Pancreas (tissue), 10 donors: ENCODE results near the gene NRXN2. TPM values are rescaled to one million over a fixed set of nuclear protein-coding genes. Genes with fewer than 3 reads are reported as not detected.

Source experiments
- ATAC-seq, 4 donors: fragments of 200-7000 bp; cut with Tn5 transposase; one replicate each; pipeline versions ENCODE4 v1.8.0 to v1.9.1; 2020; ENCODE audit warnings: mild to moderate bottlenecking in 4 of 4, moderate library complexity in 4 of 4
- DNase-seq, 6 donors: peaks; one replicate each; pipeline ENCODE4 v3.0.0-alpha.2; 2020
- FAIRE-seq: peaks from 2 replicates; lab custom pipeline; 2012; peaks lifted over from hg19 to GRCh38; lab: Jason Lieb, UNC
- H3K27ac ChIP-seq, 4 donors: fragments of 200-600 bp; sonication (generic); 1 replicate in 3 of 4; 2 replicates in 1 of 4; pipeline versions ENCODE4 v1.5.0 to v1.8.0; 2020
- H3K27me3 ChIP-seq, 4 donors: fragments of 200-600 bp; one replicate each; pipeline ENCODE4 v1.8.0; 2021
- H3K36me3 ChIP-seq, 3 donors: fragments of 200-600 bp; sonication (generic) in 1 of 3; one replicate each; pipeline versions ENCODE4 v1.5.0 to v1.8.0; 2020 to 2021
- H3K4me1 ChIP-seq, 3 donors: fragments of 200-600 bp; one replicate each; pipeline ENCODE4 v1.8.0; 2021
- H3K4me3 ChIP-seq, 4 donors: fragments of 200-600 bp; sonication (generic) in 2 of 4; one replicate each; pipeline versions ENCODE4 v1.5.0 to v1.8.0; 2020 to 2021
- H3K9me3 ChIP-seq, 4 donors: fragments of 200-600 bp; one replicate each; pipeline ENCODE4 v1.8.0; 2021
- WGBS, 2 donors: extraction: QIAGEN DNeasy Blood & Tissue Kit; methylation state at CpG; one replicate each; pipeline ENCODE4 v1.1.7; 2013; 5-methylcytosine and 5-hydroxymethylcytosine counted together
- intact Hi-C, 3 donors: fragments of 100-400 bp; cut with DNase I; formaldehyde crosslinking; loops; one replicate each; pipeline versions ENCODE4 v1.11.1 to v1.14.2; 2022
- polyA plus RNA-seq, 2 donors: library from polyadenylated mRNA; stranded (reverse); fragments of 200-250 nt; gene quantifications; one replicate each; pipeline ENCODE4 v1.2.3, GENCODE V29; 2013
- total RNA-seq, 6 donors: library from RNA; stranded (reverse); fragmentation: NEBNext Ultra II Directional in 4 of 6; extraction: Animal tissue kit (Norgen Biotek cat#: 25700) in 4 of 6; gene quantifications; one replicate each; pipeline versions ENCODE4 v1.2.1 to v1.2.4, GENCODE V29; 2021 to 2023
- TF ChIP-seq, protein P1 (sequence below), 4 donors: fragments of 200-600 bp; sonication (generic) in 3 of 4; IDR thresholded peaks; one replicate each; pipeline versions ENCODE4 v1.5.0 to v1.8.0; 2021; ENCODE audit warnings: antibody characterized with exemption in 4 of 4
- donor health status: healthy with polysubstance abuse.
- donor health status: DM: no; HTN: no; CAD: no; lungs with moderate emphysema.
- donor health status: DM: no; HTN: no; CAD: no.
- donor health status: control.
- donor health status: control.
- donor health status: Bipolar disorder and iron deficiency.
- donor health status: DM: yes; HTN: yes; CAD: no.
- donor health status: DM: no; HTN: no; CAD: no.
- donor health status: DM: no; HTN: no; CAD: no.
- donor health status: DM: yes; HTN: yes; CAD: no.

Gene NRXN2
- total and polyA plus RNA-seq, 8 donors, result 0.69 to 10.8 (median 2.1) TPM

DNA sequence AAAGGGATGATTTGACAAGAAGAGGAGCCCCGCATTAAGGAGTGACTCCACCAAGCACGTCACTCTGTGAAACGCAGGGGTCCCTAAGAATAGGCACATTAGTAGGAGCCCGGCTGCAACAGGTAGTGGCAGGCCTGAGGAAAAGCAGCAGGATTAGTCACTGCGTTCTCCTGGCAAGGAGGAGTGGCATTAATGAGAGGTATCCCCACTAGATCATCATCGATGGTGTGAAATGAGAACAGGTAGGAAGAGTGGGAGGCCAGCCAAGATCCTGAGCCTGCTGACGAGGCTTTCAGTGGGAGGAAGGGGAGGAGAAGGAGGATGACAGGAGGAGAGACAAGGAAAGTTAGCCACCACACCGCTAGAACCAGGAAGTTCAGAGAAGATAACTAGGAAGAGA, 38.6 kb downstream of the NRXN2 start:
- DNase-seq, result no peak
- Histone ChIP-seq H3K9me3 (no peaks in the 10 kb centered on the region), H3K4me3 (no peak overlapping the region), H3K36me3 (no peaks in the 10 kb centered on the region), H3K27me3 (no peaks in the 10 kb centered on the region), H3K4me1 (peaks cover 0 to 18% (median 10%) of the 10 kb centered on the region in 3 donors), H3K27ac (no peak overlapping the region)
- no peak for FAIRE-seq
- intact Hi-C loops, result no loop called here
- TF ChIP-seq, protein P1, sequence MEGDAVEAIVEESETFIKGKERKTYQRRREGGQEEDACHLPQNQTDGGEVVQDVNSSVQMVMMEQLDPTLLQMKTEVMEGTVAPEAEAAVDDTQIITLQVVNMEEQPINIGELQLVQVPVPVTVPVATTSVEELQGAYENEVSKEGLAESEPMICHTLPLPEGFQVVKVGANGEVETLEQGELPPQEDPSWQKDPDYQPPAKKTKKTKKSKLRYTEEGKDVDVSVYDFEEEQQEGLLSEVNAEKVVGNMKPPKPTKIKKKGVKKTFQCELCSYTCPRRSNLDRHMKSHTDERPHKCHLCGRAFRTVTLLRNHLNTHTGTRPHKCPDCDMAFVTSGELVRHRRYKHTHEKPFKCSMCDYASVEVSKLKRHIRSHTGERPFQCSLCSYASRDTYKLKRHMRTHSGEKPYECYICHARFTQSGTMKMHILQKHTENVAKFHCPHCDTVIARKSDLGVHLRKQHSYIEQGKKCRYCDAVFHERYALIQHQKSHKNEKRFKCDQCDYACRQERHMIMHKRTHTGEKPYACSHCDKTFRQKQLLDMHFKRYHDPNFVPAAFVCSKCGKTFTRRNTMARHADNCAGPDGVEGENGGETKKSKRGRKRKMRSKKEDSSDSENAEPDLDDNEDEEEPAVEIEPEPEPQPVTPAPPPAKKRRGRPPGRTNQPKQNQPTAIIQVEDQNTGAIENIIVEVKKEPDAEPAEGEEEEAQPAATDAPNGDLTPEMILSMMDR (IDR thresholded peaks at IDR 0.05), result no peak
- 71 to 77% methylated on average over 8 of the region's 8 CpGs for WGBS, 2 donors
- ATAC-seq, result no peak

DNA sequence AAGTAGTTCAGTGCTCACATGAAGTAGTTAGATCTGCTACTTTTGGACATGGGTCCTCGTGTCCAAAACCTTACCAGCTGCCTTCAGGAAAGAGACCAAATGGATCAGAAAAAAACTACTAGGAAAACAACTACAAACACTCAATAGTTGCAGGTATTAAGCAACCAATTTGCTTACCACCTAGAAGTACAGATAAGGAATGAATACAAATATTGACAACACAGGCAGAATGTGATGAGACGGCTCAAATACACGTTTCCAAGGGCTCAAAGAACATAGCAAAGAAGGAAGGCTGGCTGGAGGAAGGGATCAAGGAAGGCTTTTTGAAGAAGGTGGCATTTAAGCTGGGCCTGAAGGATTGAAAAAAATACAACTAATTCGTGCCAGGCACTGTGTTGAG, 41.8 kb downstream of the NRXN2 start:
- no peak for DNase-seq
- WGBS, 2 donors, result 24 to 31% methylated on average over 4 of the region's 4 CpGs
- ATAC-seq, result peak in 1 of 4 donors; percentile 67
- Histone ChIP-seq H3K4me3 (no peak overlapping the region), H3K9me3 (no peaks in the 10 kb centered on the region), H3K4me1 (no peaks in the 10 kb centered on the region), H3K36me3 (no peaks in the 10 kb centered on the region), H3K27me3 (no peaks in the 10 kb centered on the region), H3K27ac (no peak overlapping the region)
- FAIRE-seq, result no peak
- TF ChIP-seq, protein P1 (IDR thresholded peaks at IDR 0.05), result no peak
- intact Hi-C loops, result no loop called here

DNA sequence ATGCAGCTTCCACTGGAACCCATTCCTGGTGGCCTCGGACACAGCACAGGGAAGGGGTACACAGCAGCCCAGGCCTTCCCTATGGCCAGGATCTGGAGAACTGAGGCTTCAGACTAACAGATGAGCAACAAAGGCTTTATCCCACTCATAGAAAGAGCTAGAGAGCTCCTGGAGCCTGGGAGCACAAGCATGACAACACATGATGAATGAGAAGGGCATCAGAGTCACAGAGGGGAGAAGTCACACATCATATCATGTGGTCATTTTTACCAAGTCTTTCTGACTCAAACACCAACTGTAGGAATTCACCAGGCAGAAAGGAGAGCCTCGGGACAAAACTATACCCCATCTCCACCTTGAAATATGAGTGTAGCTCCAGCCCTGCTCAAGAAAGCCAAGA, 43.2 kb downstream of the NRXN2 start:
- H3K4me3 ChIP-seq, result no peak overlapping the region
- H3K36me3 ChIP-seq, result no peaks in the 10 kb centered on the region
- ATAC-seq (no peak), FAIRE-seq (no peak), DNase-seq (no peak)
- no peaks in the 10 kb centered on the region for H3K27me3 ChIP-seq
- no peaks in the 10 kb centered on the region for H3K9me3 ChIP-seq
- intact Hi-C loops, result no loop called here
- no peak overlapping the region for H3K27ac ChIP-seq
- H3K4me1 ChIP-seq, result no peaks in the 10 kb centered on the region
- TF ChIP-seq, protein P1 (IDR thresholded peaks at IDR 0.05), result no peak
- 31 to 41% methylated on average over 2 of the region's 2 CpGs for WGBS, 2 donors

DNA sequence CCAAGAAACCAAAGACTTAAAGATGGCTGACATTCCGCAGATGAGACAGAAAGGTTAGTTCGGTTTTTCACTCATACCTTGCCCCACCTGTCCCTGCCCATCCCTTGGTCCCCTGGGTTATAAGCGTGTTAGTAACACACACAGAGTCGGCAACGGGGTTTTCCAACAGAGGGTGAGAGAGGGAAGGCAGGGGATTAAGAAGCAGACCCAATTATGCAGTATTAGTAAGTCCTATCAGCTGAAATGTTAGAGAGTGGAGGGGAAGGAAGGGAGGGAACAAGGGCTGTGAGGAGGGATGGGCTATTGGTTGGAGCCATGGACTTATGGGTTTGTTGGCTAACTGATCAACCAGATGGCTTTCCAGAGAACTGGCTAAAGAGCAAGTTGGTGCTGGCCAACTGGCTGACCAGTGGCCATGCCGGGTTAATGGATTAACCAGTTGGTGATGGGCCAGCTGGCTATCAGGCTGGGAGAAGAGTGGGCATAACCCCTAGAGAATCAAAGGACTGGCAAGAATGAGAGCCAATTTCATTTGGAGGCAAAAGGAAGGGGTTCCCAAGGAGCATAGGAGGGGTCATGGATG, 45.5 kb downstream of the NRXN2 start:
- WGBS, 2 donors, result 59 to 84% methylated on average over 6 of the region's 6 CpGs
- Histone ChIP-seq H3K27me3 (no peaks in the 10 kb centered on the region), H3K9me3 (no peaks in the 10 kb centered on the region), H3K27ac (no peak overlapping the region), H3K4me1 (no peaks in the 10 kb centered on the region), H3K4me3 (no peak overlapping the region), H3K36me3 (no peaks in the 10 kb centered on the region)
- TF ChIP-seq, protein P1 (IDR thresholded peaks at IDR 0.05), result no peak
- ATAC-seq, result no peak
- intact Hi-C loops, result no loop called here
- no peak for DNase-seq
- FAIRE-seq, result no peak

DNA sequence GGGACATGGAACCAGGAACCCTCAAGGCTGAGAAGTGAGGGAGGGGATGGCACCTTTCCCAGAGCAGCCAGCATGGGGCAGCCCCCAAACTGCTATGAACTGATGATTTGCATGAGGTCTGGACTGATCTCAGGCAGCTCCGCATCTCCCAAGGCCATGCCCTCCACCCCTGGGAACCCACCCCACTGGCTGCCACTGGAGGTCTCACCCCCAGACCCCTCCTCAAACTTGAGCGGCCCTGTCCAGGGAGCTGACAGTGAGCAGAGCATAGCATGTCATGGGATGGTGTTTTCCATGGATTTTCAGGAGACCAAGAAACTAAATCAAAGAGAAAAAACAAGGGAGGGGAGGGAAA, 46.8 kb downstream of the NRXN2 start:
- no peak overlapping the region for H3K27ac ChIP-seq
- H3K4me3 ChIP-seq, result no peak overlapping the region
- no peaks in the 10 kb centered on the region for H3K4me1 ChIP-seq
- TF ChIP-seq, protein P1 (IDR thresholded peaks at IDR 0.05), result no peak
- H3K9me3 ChIP-seq, result no peaks in the 10 kb centered on the region
- ATAC-seq (peak in 1 of 4 donors; percentile 12), DNase-seq (no peak), FAIRE-seq (no peak)
- no peaks in the 10 kb centered on the region for H3K27me3 ChIP-seq
- 51 to 76% methylated on average over 2 of the region's 2 CpGs for WGBS, 2 donors
- no peaks in the 10 kb centered on the region for H3K36me3 ChIP-seq
- intact Hi-C loops, result no loop called here
